NCI-H748 treated with DMSO at 0.1 percent for 48 hours (cell line): ENCODE measurements around the gene NRG3.

Experiments
- DNase-seq: peaks from one replicate; lab custom pipeline; 2025; lab: John Stamatoyannopoulos, UW

Gene NRG3

DNA sequence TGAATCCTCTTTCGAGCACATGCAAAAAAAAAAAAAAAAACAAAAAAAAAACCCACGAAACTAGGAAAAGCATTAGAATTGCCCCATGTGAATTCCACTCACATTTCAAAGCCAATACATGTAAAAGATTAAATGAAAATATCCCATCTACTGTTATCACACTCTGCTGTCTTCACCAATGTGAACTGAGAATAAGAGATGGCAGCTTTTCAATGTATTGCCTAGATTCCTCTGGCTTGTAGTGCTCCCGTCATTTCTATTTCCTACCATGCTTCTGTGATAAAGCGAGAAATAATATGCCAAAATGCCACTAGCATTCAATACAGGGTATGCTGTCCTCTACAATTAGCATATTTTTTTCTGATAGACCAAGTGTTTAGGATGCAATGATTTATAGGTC lies 517.0 kb downstream of the NRG3 start:
- no peak for DNase-seq

DNA sequence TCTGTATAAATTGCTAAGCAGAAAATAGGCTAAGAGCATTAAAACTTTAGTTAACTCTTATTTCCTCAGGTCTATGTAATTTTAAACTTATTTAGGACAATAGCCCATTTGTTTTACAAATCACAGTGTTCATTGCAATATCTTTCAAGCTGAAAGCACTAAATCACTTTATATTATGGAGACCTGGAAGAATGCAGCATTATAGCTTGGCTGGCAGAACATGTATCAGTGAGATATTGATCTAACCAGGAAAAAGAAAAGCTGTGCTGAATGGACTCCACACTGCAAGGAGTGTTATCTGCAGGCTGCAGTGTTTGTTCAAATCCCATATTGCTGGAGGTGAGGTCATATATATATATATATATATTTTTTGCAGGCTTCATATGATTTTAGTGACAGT lies 517.5 kb downstream of the NRG3 start:
- no peak for DNase-seq

GRCh38 chr10:82394122-82394521 lies 519.1 kb downstream of the NRG3 start:
- DNase-seq: no peak

- DNase-seq: no peak
Observed at GRCh38 chr10:82394987-82395386, 520.0 kb downstream of the NRG3 start.

DNA sequence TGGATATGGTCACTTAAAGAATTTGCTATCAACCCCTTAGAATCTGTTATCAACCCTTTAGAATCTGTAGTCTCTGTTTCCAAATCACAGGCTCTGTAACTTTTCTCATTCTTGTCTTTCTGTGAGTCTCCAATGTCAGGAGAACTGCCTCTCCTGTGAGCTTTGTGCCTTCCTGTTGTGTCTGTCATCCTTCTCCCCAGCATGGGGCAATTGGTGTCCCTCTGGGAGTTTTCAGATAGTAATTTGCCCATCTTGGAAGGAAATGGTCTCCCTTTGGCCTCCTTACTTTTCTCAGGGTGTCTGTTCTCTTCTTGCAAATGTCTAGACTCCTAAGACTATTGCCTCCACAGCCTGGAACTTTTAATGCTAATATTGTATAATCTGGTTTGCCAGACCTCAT lies 521.9 kb downstream of the NRG3 start:
- no peak for DNase-seq

DNA sequence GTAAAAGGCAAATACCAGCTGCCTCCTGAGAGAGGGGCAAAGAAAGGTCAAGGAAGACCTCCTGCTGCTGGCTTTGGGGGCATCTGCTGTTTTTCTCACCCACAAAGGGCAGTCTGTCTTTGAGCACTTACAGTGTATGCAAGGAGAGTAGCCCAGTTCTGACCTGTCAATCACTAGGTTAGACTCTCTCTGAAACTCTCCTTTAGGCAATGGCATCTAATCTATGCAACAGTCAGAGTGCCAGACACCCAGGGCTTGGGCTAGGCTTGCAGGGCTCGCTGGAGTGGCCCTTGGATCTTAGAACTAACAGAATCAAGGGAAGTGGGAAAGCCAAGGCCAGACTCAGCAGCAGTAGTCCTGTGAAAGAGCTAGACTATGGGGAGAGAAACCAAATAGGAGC lies 522.9 kb downstream of the NRG3 start:
- no peak for DNase-seq

DNA sequence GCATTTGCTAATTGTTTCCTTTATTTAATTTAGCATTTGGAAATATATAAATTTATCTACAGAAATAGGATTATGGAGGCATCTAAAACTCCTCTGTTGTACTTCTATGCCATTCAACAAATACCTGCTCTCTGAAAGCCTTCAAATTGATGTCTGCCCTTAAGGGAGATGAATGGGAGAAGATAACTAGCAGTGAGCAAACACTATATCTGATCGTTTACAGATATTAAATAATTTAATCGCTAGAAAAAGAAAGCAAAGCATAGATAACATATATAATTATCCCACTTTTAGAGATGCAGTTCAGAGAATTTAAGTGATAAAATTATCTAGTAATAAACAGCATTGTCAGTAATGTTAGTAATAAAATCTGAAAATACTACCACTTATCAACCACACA lies 524.9 kb downstream of the NRG3 start:
- DNase-seq: no peak

DNA sequence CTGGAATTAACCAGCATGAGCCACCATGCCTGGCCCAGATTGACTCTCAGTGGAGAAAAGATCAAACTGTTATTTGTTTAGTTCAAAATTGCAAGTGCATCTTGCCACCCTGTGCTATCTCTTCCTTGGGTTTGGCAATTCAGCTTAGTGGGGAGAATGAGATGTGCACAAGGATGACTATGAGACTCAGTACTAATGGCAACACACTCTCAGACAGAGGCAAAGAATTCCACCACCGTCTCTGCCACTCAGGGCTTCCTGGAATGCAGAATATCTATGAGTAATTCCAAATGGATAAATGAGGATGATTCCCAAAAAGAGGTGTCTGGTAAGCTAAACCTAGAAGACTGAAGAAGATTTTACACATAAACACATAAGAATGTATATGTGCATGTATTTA lies 525.8 kb downstream of the NRG3 start:
- no peak for DNase-seq

DNA sequence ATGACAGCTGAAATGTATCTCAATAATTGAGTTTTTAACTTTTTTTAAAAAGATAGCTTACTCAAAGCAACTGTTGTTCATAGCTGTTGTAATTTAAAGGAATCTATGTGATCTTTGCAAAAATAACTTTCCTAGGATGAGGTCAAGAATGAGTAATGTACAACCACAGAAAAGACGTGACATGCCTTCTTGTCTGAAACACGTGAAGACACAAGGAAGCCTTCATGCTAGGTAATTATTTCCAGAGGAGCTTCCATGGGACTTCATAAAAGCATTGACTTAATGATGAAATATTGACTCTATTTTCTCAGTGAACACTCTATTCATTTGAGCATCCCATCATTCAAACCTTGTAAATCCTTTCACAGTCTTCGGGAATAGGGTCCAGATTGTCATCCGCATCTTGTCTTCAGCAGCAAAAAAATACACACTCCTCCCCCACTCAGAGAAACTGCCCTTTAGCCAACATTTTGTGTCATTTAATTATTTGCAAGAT lies 528.0 kb downstream of the NRG3 start:
- no peak for DNase-seq

DNA sequence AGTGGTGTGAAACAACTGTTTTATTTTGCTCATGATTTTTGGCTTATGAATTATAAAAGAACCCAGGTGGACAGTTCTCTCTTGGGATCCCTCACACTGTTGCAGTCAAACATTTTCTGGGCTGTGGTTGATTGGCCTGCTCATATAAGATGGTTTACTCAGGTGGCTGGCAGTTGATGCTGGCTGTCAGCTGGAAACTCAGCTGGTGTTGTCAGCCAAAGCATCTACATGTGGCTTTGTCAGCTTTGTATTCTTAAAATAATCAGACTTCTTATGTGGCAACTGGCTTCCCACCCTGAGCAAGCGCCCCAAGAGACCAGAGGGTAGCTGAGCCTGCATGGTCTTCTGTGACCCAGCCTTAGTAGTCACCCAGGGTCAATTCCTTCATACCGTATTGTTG lies 534.7 kb downstream of the NRG3 start:
- no peak for DNase-seq

GRCh38 chr10:82411416-82411815 lies 536.4 kb downstream of the NRG3 start:
- no peak for DNase-seq

- DNase-seq: no peak
Observed at GRCh38 chr10:82420001-82420400, 545.0 kb downstream of the NRG3 start.

GRCh38 chr10:82429302-82429701 lies 554.3 kb downstream of the NRG3 start:
- DNase-seq: no peak

DNA sequence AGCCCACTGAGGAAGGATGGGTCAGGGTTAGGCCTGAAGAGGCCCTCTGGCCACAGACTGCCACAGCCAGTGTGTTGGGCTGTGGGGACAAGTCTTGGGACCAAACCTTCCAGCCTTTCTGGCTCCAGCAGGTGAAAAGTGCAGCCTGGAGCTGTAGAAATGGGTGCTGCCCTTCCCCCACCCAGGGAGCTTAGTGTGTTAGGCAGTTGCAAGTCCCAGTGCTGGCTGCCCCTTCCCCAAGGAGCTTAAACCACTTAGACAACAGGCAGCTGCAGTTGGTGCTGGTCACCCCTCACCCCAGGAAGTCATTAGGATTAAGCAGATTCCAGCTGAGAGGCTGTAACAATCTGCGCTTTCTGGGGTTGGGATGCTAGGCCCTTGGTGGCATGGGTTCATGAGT lies 563.3 kb downstream of the NRG3 start:
- no peak for DNase-seq

GRCh38 chr10:82440775-82441174 lies 565.8 kb downstream of the NRG3 start:
- no peak for DNase-seq

GRCh38 chr10:82452046-82452445 lies 577.1 kb downstream of the NRG3 start:
- no peak for DNase-seq

- DNase-seq: no peak
Observed at GRCh38 chr10:82452676-82453075, 577.7 kb downstream of the NRG3 start.

DNA sequence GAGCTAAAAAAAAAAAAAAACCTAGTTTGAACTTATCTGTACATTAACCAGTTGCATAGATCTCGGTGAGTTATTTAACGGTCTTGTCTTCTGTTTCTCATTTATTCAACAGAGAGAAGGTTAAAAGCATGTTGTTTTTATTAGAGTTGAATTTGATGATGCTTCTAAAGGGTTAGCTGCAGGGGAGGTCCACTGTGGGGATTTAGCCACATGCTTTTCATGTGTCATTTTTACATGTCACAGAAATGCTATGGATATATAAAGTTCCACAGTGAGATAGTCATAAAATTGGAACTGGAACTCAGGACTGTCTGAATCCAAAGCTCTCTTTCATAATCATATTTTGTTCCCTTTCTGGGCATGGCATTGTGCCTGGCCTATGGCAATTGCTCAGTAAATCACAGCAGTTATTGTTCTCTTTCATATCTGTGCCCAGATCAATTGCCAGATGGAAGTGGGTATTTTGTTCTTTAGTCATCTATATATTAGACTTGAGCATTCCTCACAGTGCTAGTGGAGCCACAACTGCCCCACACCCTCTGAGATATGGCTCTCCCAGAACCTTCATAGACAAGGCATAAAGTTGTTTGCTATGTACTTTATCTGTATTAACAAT lies 578.8 kb downstream of the NRG3 start:
- DNase-seq: no peak

- DNase-seq: no peak
Observed at GRCh38 chr10:82462910-82463551, 588.0 kb downstream of the NRG3 start.

GRCh38 chr10:82463614-82464013 lies 588.6 kb downstream of the NRG3 start:
- DNase-seq: no peak

DNA sequence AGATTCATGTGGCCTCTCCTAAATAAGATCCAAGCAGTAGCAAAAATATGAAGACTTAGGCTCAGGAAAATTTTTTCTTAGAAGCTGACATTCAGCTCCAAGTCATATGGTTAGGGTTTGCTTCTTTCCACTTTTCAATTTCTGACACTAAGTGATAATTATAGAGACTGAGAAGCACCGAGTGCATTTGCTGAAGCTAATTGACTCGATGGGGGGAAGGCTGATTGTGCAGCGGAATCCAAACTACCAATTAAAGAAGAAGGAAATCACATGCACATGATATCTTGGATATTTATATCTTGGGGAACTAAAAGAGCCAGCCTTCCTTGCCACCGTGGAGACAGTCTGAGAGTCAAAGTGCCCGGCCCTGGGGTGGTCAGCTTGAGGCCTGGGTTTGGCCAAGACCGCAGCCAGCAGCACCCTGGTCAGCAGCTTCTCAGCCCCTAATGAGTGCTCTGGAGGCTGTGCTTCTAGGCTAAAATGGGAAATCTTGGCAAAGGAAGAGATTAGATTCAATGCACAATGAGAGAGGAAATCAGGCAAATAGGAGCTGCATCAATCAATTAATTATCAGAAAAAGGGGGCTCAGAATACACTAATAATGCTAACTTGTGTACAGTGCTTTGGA lies 589.3 kb downstream of the NRG3 start:
- DNase-seq: no peak

DNA sequence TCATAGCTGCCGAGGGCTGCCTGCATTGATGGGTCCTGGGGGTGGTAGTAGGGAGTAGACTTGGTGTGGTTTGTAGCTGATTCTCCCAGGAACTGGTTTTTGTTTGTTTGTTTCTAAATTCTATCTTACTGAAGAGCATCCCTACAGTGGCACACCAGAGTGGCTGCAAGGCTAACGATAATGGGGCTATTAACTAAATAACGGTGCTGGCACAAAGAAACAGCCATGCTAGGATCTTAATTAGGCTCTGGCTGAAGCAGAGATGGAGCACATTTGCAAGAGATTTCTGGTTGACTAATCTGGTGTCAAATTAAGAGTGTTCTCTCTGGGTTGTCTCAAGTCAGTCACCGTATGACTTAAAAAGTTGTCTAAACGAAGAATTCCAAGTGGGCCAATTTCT lies 590.0 kb downstream of the NRG3 start:
- DNase-seq: no peak

- no peak for DNase-seq
Observed at GRCh38 chr10:82468453-82468852, 593.5 kb downstream of the NRG3 start.
